SU-DHL-6 (cell line): Measurements from ENCODE around the gene ANKRD13C.

Source experiments
- H2AFZ ChIP-seq: fragments of 200-600 bp; sonication (generic); 2 replicates; pipeline ENCODE4 v1.6.1; 2014; ENCODE audit warnings: low read depth, mild to moderate bottlenecking, moderate library complexity, mixed read lengths, antibody characterized with exemption, low read length; ENCODE audit not compliant: severe bottlenecking
- H3F3A ChIP-seq: fragments of 200-600 bp; shearing (Covaris generic); 2 replicates; pipeline ENCODE4 v1.6.0; 2016; ENCODE audit warnings: antibody characterized with exemption, mild to moderate bottlenecking; ENCODE audit not compliant: insufficient read depth
- H3K27ac ChIP-seq: fragments of 200-600 bp; sonication (generic); 2 replicates; pipeline ENCODE4 v1.5.1; 2016; ENCODE audit warnings: low read depth, mild to moderate bottlenecking, low read length, moderate library complexity, mixed read lengths
- H3K27me3 ChIP-seq: fragments of 200-600 bp; sonication (generic), shearing (Covaris generic); 2 replicates; pipeline ENCODE4 v1.6.0; 2014; ENCODE audit warnings: mild to moderate bottlenecking, low read length
- H3K36me3 ChIP-seq: fragments of 200-600 bp; sonication (generic); 2 replicates; pipeline ENCODE4 v1.6.1; 2014; ENCODE audit warnings: mild to moderate bottlenecking, low read length, mixed read lengths
- H3K4me2 ChIP-seq: fragments of 300-600, 200-600 bp; shearing (Covaris generic), sonication (generic); 2 replicates; pipeline ENCODE4 v1.6.0; 2014; ENCODE audit warnings: low read length, low read depth, mild to moderate bottlenecking; ENCODE audit not compliant: poor library complexity, severe bottlenecking
- H3K4me3 ChIP-seq: fragments of 200-600 bp; sonication (generic); 2 replicates; pipeline ENCODE4 v1.5.1; 2014; ENCODE audit warnings: antibody characterized with exemption, low read length, mild to moderate bottlenecking, mixed read lengths; ENCODE audit not compliant: insufficient read depth, poor library complexity, severe bottlenecking
- H3K79me2 ChIP-seq: fragments of 200-600 bp; sonication (generic); 2 replicates; pipeline ENCODE4 v1.6.1; 2014; ENCODE audit warnings: mild to moderate bottlenecking, low read length, moderate library complexity; ENCODE audit not compliant: insufficient read depth
- H3K9ac ChIP-seq: fragments of 200-600 bp; sonication (generic); 2 replicates; pipeline ENCODE4 v1.7.0; 2014; ENCODE audit warnings: mild to moderate bottlenecking, low read length
- H3K9me2 ChIP-seq: fragments of 200-600 bp; sonication (generic); replicated peaks from 2 replicates; pipeline ENCODE4 v1.6.1; 2014; ENCODE audit warnings: low read length; ENCODE audit not compliant: insufficient read depth
- H3K9me3 ChIP-seq: fragments of 200-600 bp; sonication (generic); 2 replicates; pipeline ENCODE4 v1.6.1; 2014; ENCODE audit warnings: low read length, mixed read lengths; ENCODE audit not compliant: insufficient read depth
- H4K20me1 ChIP-seq: fragments of 200-600 bp; sonication (generic); 2 replicates; pipeline ENCODE4 v1.6.1; 2014; ENCODE audit warnings: low read depth, mild to moderate bottlenecking, antibody characterized with exemption, low read length, moderate library complexity, mixed read lengths
- EZH2phosphoT487 ChIP-seq: fragments of 200-600 bp; sonication (generic), shearing (Covaris generic); conservative IDR thresholded peaks from 2 replicates; pipeline ENCODE4 v1.6.1; 2018; ENCODE audit warnings: mild to moderate bottlenecking, antibody characterized with exemption, low read length, moderate library complexity, mixed read lengths
- TF ChIP-seq, protein P1 (sequence below): fragments of 200-600 bp; sonication (generic); IDR thresholded peaks from one replicate; pipeline ENCODE4 v1.5.1; 2017; ENCODE audit warnings: antibody characterized with exemption, mild to moderate bottlenecking, low read length, moderate library complexity; ENCODE audit not compliant: insufficient read depth, poor library complexity, severe bottlenecking

ANKRD13C gene

DNA sequence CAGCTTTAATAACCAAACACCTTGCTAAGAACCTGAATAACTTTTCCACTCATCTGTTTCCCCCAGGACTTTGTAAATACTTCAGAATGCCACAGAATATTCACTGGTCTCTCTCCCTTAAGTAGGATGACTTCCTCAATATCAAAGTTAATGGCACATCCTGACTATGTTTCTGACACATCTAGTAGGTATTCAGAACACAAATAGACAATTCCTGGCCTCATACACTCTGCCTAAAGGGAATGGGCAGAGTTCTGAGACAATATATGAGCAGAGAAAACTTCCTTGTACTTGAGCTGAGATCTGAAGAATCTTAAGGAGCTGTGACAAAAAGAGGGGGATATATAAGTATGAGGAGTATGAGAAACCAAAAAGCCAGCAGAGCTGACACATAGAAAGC lies 34.8 kb downstream of the ANKRD13C start:
- Histone ChIP-seq H4K20me1 (no peaks in the 10 kb centered on the region), H3K4me2 (no peak overlapping the region), H3K79me2 (peaks cover 61% of the 10 kb centered on the region), H2AFZ (no peak overlapping the region), H3K9ac (no peak overlapping the region), H3K27ac (no peak overlapping the region), H3K27me3 (no peaks in the 10 kb centered on the region), H3K36me3 (peaks cover 10% of the 10 kb centered on the region; the same call in 1 of the 2 replicates), H3K4me3 (no peak overlapping the region), H3F3A (0 out of 2 replicates have a peak, but pooled peaks cover 4% of the 10 kb centered on the region), H3K9me2 (no peaks in the 10 kb centered on the region), H3K9me3 (no peaks in the 10 kb centered on the region)
- TF ChIP-seq, protein P1, sequence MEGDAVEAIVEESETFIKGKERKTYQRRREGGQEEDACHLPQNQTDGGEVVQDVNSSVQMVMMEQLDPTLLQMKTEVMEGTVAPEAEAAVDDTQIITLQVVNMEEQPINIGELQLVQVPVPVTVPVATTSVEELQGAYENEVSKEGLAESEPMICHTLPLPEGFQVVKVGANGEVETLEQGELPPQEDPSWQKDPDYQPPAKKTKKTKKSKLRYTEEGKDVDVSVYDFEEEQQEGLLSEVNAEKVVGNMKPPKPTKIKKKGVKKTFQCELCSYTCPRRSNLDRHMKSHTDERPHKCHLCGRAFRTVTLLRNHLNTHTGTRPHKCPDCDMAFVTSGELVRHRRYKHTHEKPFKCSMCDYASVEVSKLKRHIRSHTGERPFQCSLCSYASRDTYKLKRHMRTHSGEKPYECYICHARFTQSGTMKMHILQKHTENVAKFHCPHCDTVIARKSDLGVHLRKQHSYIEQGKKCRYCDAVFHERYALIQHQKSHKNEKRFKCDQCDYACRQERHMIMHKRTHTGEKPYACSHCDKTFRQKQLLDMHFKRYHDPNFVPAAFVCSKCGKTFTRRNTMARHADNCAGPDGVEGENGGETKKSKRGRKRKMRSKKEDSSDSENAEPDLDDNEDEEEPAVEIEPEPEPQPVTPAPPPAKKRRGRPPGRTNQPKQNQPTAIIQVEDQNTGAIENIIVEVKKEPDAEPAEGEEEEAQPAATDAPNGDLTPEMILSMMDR = no peak
- no peak for TF ChIP-seq EZH2phosphoT487

DNA sequence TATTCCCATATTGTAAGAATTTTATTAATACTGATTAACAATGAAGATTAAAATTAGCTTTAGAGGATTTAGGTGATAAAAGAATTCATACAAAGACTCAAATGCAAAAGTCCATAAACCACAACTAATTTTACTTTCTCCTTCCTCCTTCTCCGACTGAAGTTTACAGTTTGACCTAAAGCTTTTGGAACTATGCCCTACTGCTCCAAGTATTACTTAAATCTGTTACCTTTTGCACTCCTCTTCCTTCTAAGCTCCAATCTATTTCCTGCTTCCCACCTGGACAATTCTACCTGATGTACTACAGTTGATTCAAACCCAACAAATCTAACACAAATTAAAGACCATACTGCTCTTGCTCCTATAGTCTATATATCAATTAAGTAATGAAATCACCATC lies 36.3 kb downstream of the ANKRD13C start:
- no peak for TF ChIP-seq EZH2phosphoT487
- TF ChIP-seq, protein P1 = no peak
- Histone ChIP-seq H3K27ac (no peak overlapping the region), H3K9ac (no peak overlapping the region), H4K20me1 (no peaks in the 10 kb centered on the region), H3K4me3 (no peak overlapping the region), H3K79me2 (peaks cover 57% of the 10 kb centered on the region), H3K4me2 (no peak overlapping the region), H3F3A (0 out of 2 replicates have a peak, but pooled peaks cover 4% of the 10 kb centered on the region), H2AFZ (no peak overlapping the region), H3K9me3 (no peaks in the 10 kb centered on the region), H3K27me3 (no peaks in the 10 kb centered on the region), H3K9me2 (no peaks in the 10 kb centered on the region), H3K36me3 (peaks cover 2% of the 10 kb centered on the region; the same call in 1 of the 2 replicates)

DNA sequence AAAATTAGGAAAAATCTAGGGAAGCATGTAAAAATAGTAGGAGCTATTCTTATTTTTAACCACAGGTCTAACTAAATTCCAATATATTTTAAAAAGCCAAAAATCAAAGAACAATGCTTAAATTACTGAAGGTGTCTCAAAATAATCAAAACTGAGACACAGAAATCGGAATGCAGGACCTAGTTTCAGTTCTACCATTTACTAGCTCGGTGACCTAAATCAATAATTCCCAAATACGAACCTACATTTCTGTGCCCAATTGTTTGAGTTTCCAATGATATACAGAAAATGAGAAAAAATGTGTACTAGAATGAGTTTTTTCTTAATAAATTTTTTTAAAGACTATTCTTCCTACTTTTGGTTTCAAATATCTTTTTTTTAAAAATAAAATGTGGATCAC lies 37.4 kb downstream of the ANKRD13C start:
- TF ChIP-seq EZH2phosphoT487 = no peak
- TF ChIP-seq, protein P1 = no peak
- no peak overlapping the region for H3K4me2 ChIP-seq
- no peaks in the 10 kb centered on the region for H3K27me3 ChIP-seq
- no peak overlapping the region for H2AFZ ChIP-seq
- no peaks in the 10 kb centered on the region for H3K9me2 ChIP-seq
- H3K9me3 ChIP-seq = no peaks in the 10 kb centered on the region
- no peaks in the 10 kb centered on the region for H4K20me1 ChIP-seq
- H3K27ac ChIP-seq = no peak overlapping the region
- H3K36me3 ChIP-seq = no peaks in the 10 kb centered on the region; the same call in 1 of the 2 replicates
- H3F3A ChIP-seq = 0 out of 2 replicates have a peak, but pooled peaks cover 4% of the 10 kb centered on the region
- H3K9ac ChIP-seq = no peak overlapping the region
- peaks cover 55% of the 10 kb centered on the region for H3K79me2 ChIP-seq
- H3K4me3 ChIP-seq = no peak overlapping the region
